ENCODE data around the gene B9D1.
A peak's percentile ranks its signal among the peaks of the same experiment; 100 is the strongest.

B9D1 gene

GRCh38 chr17:19362277-19363113, at the start of gene B9D1:
B9D1 (minus strand) TSS chr17:19362723; CDS start chr17:19362569, 154 bp downstream.
- DNase-seq (ENCODE audit: low spot score), result peak; percentile 96

GRCh38 chr17:19411631-19412030, 49.1 kb upstream of the B9D1 start:
- DNase-seq (ENCODE audit: low spot score), result no peak

- DNase-seq (ENCODE audit: low spot score), result no peak
Observed at GRCh38 chr17:19410875-19411620, 48.5 kb upstream of the B9D1 start, which contains the start of gene RNF112. RNF112 (plus strand) TSS chr17:19411232; CDS start chr17:19411409, 177 bp downstream.

GRCh38 chr17:19410091-19410490, 47.6 kb upstream of the B9D1 start:
- no peak for DNase-seq (ENCODE audit: low spot score)

- DNase-seq (ENCODE audit: low spot score), result no peak
Observed at GRCh38 chr17:19409509-19409908, 47.0 kb upstream of the B9D1 start.

- DNase-seq (ENCODE audit: low spot score), result no peak
Observed at GRCh38 chr17:19409066-19409465, 46.5 kb upstream of the B9D1 start.

- DNase-seq (ENCODE audit: low spot score), result no peak
Observed at GRCh38 chr17:19408346-19408710, 45.8 kb upstream of the B9D1 start.

GRCh38 chr17:19407601-19408345, 45.2 kb upstream of the B9D1 start:
- DNase-seq (ENCODE audit: low spot score), result no peak

- no peak for DNase-seq (ENCODE audit: low spot score)
Observed at GRCh38 chr17:19405114-19405513, 42.6 kb upstream of the B9D1 start.

GRCh38 chr17:19404264-19404663, 41.7 kb upstream of the B9D1 start:
- DNase-seq (ENCODE audit: low spot score), result no peak

GRCh38 chr17:19403021-19403420, 40.5 kb upstream of the B9D1 start:
- no peak for DNase-seq (ENCODE audit: low spot score)

GRCh38 chr17:19402171-19402570, 39.6 kb upstream of the B9D1 start:
- DNase-seq (ENCODE audit: low spot score), result no peak

GRCh38 chr17:19401321-19402010, 38.9 kb upstream of the B9D1 start:
- DNase-seq (ENCODE audit: low spot score), result no peak

- no peak for DNase-seq (ENCODE audit: low spot score)
Observed at GRCh38 chr17:19399750-19400450, 37.4 kb upstream of the B9D1 start.

GRCh38 chr17:19398301-19399181, 36.0 kb upstream of the B9D1 start:
- DNase-seq (ENCODE audit: low spot score), result no peak

- DNase-seq (ENCODE audit: low spot score), result no peak
Observed at GRCh38 chr17:19397556-19398041, 35.1 kb upstream of the B9D1 start.

- no peak for DNase-seq (ENCODE audit: low spot score)
Observed at GRCh38 chr17:19392303-19392702, 29.8 kb upstream of the B9D1 start.

- DNase-seq (ENCODE audit: low spot score), result no peak
Observed at GRCh38 chr17:19391432-19391831, 28.9 kb upstream of the B9D1 start.

GRCh38 chr17:19390951-19391350, 28.4 kb upstream of the B9D1 start:
- DNase-seq (ENCODE audit: low spot score), result no peak
